Dedifferentiated amniotic fluid mesenchymal stem cell (primary cell): Measurements from ENCODE around the gene FLNA.
"Not testable (repeated sequence)": the region's sequence is repeated elsewhere in the genome, so short reads cannot be mapped to it uniquely, and the experiment has no call there.

Source experiments
- DNase-seq: peaks from one replicate; pipeline ENCODE4 v3.0.0-alpha.2; 2016; ENCODE audit errors: extremely low spot score

The FLNA gene

GRCh38 chrX:154308108-154308946, 66.1 kb downstream of the FLNA start:
- DNase-seq: no peak

- DNase-seq: no peak
Observed at GRCh38 chrX:154307202-154307601, 67.2 kb downstream of the FLNA start.

DNA sequence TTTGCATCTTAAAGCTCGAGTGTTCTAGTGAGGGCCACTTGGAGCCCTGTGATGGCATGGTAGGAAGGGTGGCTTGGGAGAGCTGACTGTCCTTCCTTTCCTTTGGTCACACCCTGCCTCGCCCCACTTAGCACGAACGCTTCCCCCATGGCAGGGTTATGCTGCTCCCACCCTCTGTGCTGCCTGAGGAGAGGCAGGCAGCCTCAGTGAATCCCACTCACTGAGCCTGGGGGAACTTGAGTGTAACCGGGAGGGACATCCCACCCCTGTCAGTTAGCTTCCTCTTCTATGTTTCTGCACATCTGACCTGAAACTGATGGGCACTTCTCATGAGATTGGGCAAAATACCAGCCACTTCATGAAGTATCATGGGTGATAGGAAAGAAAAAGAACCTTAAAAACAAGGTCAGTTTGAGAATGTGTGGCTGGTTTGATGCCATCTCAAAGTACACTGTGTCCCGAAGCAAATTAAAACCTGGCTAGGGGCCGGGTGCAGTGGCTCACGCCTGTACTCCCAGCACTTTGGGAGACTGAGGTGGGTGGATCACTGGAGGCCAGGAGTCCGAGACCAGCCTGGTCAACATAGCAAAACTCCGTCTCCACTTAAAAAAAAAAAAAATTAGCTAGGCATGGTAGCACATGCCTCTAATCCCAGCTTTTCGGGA, 68.8 kb downstream of the FLNA start:
- no peak for DNase-seq

DNA sequence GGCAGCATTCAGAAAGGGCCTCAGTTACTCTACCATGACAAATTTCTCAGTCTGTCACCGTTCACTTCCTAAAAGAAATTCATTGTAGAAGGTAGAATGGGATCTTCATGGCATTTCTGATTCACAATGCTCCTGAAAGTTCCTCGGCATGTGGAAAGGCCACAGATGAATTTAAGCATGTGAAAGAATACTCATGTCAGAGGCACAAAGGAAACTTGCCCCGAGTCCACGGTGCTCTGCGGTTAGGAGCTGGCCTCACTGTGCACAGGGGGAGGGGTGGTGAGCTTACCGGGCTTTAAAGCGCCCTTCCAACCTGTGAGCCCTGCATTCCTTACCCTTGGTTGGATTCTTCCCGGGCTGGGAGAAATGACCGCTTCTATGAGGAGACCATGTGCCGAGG, 69.6 kb downstream of the FLNA start:
- DNase-seq: no peak

DNA sequence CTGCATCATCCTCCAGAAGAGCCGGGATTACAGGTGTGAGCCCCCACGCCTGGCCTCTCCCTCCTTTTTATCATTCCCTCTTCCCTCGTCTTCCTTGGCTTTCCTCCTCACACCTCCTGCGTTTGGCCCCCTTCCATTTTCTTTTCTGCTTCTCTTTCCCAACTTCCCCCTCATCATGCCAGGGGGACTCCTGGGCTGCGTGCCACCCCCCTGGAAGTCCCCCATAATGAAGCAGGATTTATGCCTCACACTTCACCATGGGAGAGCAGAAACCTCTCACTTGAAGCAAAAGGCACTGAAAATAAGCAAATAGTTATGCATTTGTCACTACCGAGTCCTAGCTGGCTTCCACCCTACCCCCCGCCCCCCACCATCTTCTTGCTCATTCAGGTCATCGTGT, 71.0 kb downstream of the FLNA start:
- no peak for DNase-seq

DNA sequence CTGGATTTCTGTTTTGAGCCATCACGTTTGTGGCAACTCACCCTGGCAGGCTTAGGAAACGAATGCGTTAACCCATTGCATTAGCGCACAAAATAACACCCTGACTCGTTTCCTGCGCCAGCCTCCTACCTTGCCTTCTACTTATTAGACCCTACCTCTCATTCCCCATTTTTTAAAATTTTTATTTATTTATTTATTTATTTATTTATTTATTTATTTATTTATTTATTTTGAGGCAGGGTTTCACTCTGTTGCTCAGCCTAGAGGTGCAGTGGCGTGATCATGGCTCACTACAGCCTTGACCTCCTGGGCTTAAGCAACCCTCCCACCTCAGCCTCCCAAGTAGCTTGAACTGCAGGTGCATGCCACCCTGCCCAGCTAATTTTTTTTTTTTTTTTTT, 71.4 kb downstream of the FLNA start:
- not testable (repeated sequence) for DNase-seq

DNA sequence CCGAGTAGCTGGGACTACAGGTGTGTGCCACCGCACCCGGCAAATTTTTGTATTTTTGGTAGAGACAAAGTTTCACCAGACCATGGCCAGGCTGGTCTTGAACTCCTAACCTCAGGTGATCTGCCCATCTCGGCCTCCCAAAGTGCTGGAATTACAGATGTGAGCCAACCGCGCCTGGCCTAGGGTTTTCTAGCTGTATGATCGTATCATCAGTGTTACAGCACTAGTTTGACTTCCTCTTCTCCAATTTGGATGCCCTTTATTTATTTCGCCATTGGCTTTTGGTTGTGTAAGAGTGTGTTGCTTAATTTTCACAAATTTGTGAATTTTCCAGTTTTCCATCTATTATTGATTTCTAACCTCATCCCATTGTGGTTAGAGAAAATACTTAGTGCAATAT, 73.6 kb downstream of the FLNA start:
- no peak for DNase-seq
